ENCODE data around the gene CAP2.
A peak's percentile ranks its signal among the peaks of the same experiment; 100 is the strongest.

The CAP2 gene

DNA sequence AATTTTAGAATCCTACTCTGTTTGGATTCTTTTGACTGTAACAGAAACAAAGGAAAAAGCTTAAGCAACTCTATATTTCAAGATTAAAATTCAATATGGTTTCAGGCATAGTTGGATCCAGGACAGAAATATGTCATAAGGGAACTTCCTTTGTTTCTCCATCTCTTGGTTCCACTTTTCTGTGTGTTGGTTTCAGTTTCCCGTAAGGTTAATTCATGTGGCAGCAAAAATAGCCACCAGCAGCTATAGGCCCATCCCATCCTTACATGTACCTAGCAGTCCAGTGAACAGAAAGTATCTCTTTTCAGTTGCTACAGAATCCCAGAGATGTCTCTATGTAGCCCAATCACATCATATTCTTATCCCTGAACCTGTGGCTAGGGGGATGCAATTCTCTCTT, 197.9 kb downstream of the CAP2 start:
- no peak overlapping the region for H4K91ac ChIP-seq (ENCODE audit: low read depth, low read length, poor library complexity)
- H3K9me3 ChIP-seq (replicated peaks in 1 of 2; ENCODE audit: control insufficient read depth in 2 of 2, insufficient read depth in 1 of 2, low read depth in 1 of 2, low read length in 2 of 2): no peaks in the 10 kb centered on the region
- H2BK15ac ChIP-seq (ENCODE audit: low read length): no peak overlapping the region
- no peaks in the 10 kb centered on the region for H3K36me3 ChIP-seq (replicated peaks in 1 of 2; ENCODE audit: control insufficient read depth in 2 of 2, insufficient read depth in 2 of 2, low read length in 2 of 2)
- H2AK5ac ChIP-seq (ENCODE audit: low read depth, low read length): no peak overlapping the region
- no peak overlapping the region for H2BK5ac ChIP-seq (ENCODE audit: low read length)
- no peak overlapping the region for H3K4me3 ChIP-seq (ENCODE audit: low read length in 2 of 2)
- H3K4me2 ChIP-seq (ENCODE audit: insufficient read depth, low read length, poor library complexity, severe bottlenecking): no peak overlapping the region
- no peak overlapping the region for H3K14ac ChIP-seq (ENCODE audit: low read length)
- H3K27ac ChIP-seq (replicated peaks; ENCODE audit: low read length): no peak overlapping the region
- no peak overlapping the region for H3K4ac ChIP-seq (ENCODE audit: low read length)
- no peak overlapping the region for H2BK120ac ChIP-seq (ENCODE audit: low read depth, low read length)
- H3K27me3 ChIP-seq (ENCODE audit: control insufficient read depth in 3 of 3, insufficient read depth in 3 of 3, low read depth in 1 of 3, low read length in 3 of 3): no peaks in the 10 kb centered on the region
- WGBS, 2 donors (ENCODE audit: extremely low coverage in 2 of 2, insufficient read length in 2 of 2, insufficient replicate concordance in 1 of 2): no CpG with 5 or more reads among the region's 1 CpG
- H3K9ac ChIP-seq (ENCODE audit: low read depth, low read length, poor library complexity): no peak overlapping the region
- no peak overlapping the region for H4K8ac ChIP-seq (ENCODE audit: low read depth, low read length)
- no peak overlapping the region for H3K18ac ChIP-seq (ENCODE audit: low read length)
- no peak for DNase-seq (ENCODE audit: low spot score)
- no peak overlapping the region for H3K23ac ChIP-seq (ENCODE audit: low read depth, low read length, poor library complexity)
- no peak overlapping the region for H2BK12ac ChIP-seq (ENCODE audit: low read length)
- H3K4me1 ChIP-seq (ENCODE audit: control insufficient read depth in 2 of 2, insufficient read depth in 1 of 2, low read depth in 1 of 2, low read length in 2 of 2): peaks cover 0 to 1% of the 10 kb centered on the region in 2 donors
- H3K79me1 ChIP-seq (ENCODE audit: low read depth, low read length): no peaks in the 10 kb centered on the region
- no peak overlapping the region for H2AFZ ChIP-seq (ENCODE audit: low read length)

DNA sequence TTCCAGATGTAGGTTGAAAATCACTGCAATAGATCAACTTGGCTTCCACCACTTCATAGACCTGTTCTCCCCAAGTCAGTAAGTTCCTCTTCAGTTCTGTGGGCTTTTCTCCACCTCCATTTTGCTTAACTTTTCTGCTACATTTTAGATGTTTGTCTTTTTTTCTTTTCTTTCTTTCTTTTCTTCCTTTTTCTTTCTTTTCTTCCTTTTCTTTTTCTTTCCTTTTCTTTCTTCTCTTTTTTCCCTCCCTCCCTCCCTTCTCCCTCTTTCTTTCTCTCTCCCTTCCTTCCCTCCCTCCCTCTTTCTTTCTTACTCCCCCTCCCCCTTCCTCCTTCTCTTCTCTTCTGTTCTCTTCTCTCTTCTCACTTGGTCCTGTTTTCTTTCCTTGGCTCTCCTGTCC, 199.9 kb downstream of the CAP2 start:
- Histone ChIP-seq H4K8ac (ENCODE audit: low read depth, low read length) (no peak overlapping the region), H3K79me1 (ENCODE audit: low read depth, low read length) (no peaks in the 10 kb centered on the region), H4K91ac (ENCODE audit: low read depth, low read length, poor library complexity) (no peak overlapping the region), H2BK5ac (ENCODE audit: low read length) (no peak overlapping the region), H3K9me3 (replicated peaks in 1 of 2; ENCODE audit: control insufficient read depth in 2 of 2, insufficient read depth in 1 of 2, low read depth in 1 of 2, low read length in 2 of 2) (no peaks in the 10 kb centered on the region), H3K14ac (ENCODE audit: low read length) (no peak overlapping the region), H3K4me1 (ENCODE audit: control insufficient read depth in 2 of 2, insufficient read depth in 1 of 2, low read depth in 1 of 2, low read length in 2 of 2) (peaks cover 0 to 1% of the 10 kb centered on the region in 2 donors), H3K27me3 (ENCODE audit: control insufficient read depth in 3 of 3, insufficient read depth in 3 of 3, low read depth in 1 of 3, low read length in 3 of 3) (no peaks in the 10 kb centered on the region), H3K18ac (ENCODE audit: low read length) (no peak overlapping the region), H3K4ac (ENCODE audit: low read length) (no peak overlapping the region), H2BK120ac (ENCODE audit: low read depth, low read length) (no peak overlapping the region), H2BK12ac (ENCODE audit: low read length) (no peak overlapping the region), H3K36me3 (replicated peaks in 1 of 2; ENCODE audit: control insufficient read depth in 2 of 2, insufficient read depth in 2 of 2, low read length in 2 of 2) (no peaks in the 10 kb centered on the region), H3K4me2 (ENCODE audit: insufficient read depth, low read length, poor library complexity, severe bottlenecking) (no peak overlapping the region), H2AFZ (ENCODE audit: low read length) (no peak overlapping the region), H3K4me3 (ENCODE audit: low read length in 2 of 2) (no peak overlapping the region), H3K23ac (ENCODE audit: low read depth, low read length, poor library complexity) (no peak overlapping the region), H2BK15ac (ENCODE audit: low read length) (no peak overlapping the region), H3K9ac (ENCODE audit: low read depth, low read length, poor library complexity) (no peak overlapping the region), H2AK5ac (ENCODE audit: low read depth, low read length) (no peak overlapping the region), H3K27ac (replicated peaks; ENCODE audit: low read length) (no peak overlapping the region)
- no peak for DNase-seq (ENCODE audit: low spot score)

DNA sequence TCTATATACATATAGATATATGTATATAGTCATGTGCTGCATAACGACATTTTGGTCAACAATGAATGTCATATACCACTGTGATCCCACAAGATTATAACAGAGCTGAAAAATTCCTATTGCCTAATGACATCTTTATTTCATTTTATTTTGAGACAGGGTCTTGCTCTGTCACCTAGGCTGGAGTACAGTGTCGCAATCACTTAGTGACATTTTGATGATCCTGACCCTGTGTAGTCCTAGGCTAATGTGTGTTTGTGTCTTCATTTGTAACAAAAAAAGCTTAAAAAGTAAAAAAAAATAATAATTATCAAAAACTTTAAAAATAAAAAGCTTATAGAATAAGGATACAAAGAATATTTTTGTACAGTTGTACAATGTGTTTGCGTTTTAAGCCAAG, 202.7 kb downstream of the CAP2 start:
- Histone ChIP-seq H2AFZ (ENCODE audit: low read length) (no peak overlapping the region), H2AK5ac (ENCODE audit: low read depth, low read length) (no peak overlapping the region), H3K4me3 (ENCODE audit: low read length in 2 of 2) (no peak overlapping the region), H3K14ac (ENCODE audit: low read length) (no peak overlapping the region), H3K23ac (ENCODE audit: low read depth, low read length, poor library complexity) (no peak overlapping the region), H3K79me1 (ENCODE audit: low read depth, low read length) (no peaks in the 10 kb centered on the region), H2BK5ac (ENCODE audit: low read length) (no peak overlapping the region), H3K27me3 (ENCODE audit: control insufficient read depth in 3 of 3, insufficient read depth in 3 of 3, low read depth in 1 of 3, low read length in 3 of 3) (no peaks in the 10 kb centered on the region), H2BK120ac (ENCODE audit: low read depth, low read length) (no peak overlapping the region), H3K4me2 (ENCODE audit: insufficient read depth, low read length, poor library complexity, severe bottlenecking) (no peak overlapping the region), H3K27ac (replicated peaks; ENCODE audit: low read length) (no peak overlapping the region), H3K4ac (ENCODE audit: low read length) (no peak overlapping the region), H2BK15ac (ENCODE audit: low read length) (no peak overlapping the region), H4K91ac (ENCODE audit: low read depth, low read length, poor library complexity) (no peak overlapping the region), H4K8ac (ENCODE audit: low read depth, low read length) (no peak overlapping the region), H2BK12ac (ENCODE audit: low read length) (no peak overlapping the region), H3K36me3 (replicated peaks in 1 of 2; ENCODE audit: control insufficient read depth in 2 of 2, insufficient read depth in 2 of 2, low read length in 2 of 2) (no peaks in the 10 kb centered on the region), H3K4me1 (ENCODE audit: control insufficient read depth in 2 of 2, insufficient read depth in 1 of 2, low read depth in 1 of 2, low read length in 2 of 2) (peaks cover under 1 to 2% of the 10 kb centered on the region in 2 donors), H3K9me3 (replicated peaks in 1 of 2; ENCODE audit: control insufficient read depth in 2 of 2, insufficient read depth in 1 of 2, low read depth in 1 of 2, low read length in 2 of 2) (no peaks in the 10 kb centered on the region), H3K18ac (ENCODE audit: low read length) (no peak overlapping the region), H3K9ac (ENCODE audit: low read depth, low read length, poor library complexity) (no peak overlapping the region)
- no CpG with 5 or more reads among the region's 3 CpGs for WGBS, 2 donors (ENCODE audit: extremely low coverage in 2 of 2, insufficient read length in 2 of 2, insufficient replicate concordance in 1 of 2)
- DNase-seq (ENCODE audit: low spot score): no peak

DNA sequence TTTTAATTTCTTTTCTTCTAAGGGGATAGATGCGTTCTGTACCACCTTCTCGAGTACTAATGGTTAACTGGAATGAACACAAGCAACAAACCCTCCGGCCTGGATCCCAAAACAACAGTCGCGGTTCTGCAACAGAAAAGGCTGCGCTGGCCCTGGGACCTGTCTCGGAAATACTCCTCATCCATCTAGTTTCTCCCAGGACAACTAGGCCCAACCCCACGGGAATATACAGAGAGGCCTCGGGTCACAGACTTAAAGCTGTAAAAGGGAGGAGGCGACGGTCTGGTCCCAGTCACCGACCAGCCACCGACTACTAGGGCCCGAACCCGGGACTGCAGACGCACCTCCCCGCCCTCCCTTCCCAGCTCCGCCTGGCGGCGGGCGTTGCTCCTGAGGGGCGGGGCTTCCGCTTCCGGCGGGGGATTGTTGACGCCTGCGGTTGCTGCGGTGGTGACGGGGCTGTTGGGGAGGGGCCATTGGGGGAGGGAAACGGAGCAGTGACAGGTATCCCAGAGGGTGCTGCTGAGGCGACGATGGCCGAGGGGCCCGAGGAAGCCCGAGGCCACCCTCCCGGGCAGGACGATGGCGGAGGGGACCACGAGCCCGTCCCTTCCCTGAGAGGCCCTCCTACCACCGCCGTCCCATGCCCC, 206.6 kb downstream of the CAP2 start, which contains the start of gene FAM8A1:
Gene FAM8A1, plus strand, starts transcription at position 426 of the 650 bp plus-strand sequence. Its CDS starts 108 bp downstream, at position 534.
- WGBS, 2 donors (ENCODE audit: extremely low coverage in 2 of 2, insufficient read length in 2 of 2, insufficient replicate concordance in 1 of 2): no CpG with 5 or more reads among the region's 42 CpGs
- H3K4me1 ChIP-seq (ENCODE audit: control insufficient read depth in 2 of 2, insufficient read depth in 1 of 2, low read depth in 1 of 2, low read length in 2 of 2): peaks cover 3 to 4% of the 10 kb centered on the region in 2 donors
- no peaks in the 10 kb centered on the region for H3K79me1 ChIP-seq (ENCODE audit: low read depth, low read length)
- peak within 1 kb of the TSS; percentile 81 for H2BK15ac ChIP-seq (ENCODE audit: low read length)
- H2BK12ac ChIP-seq (ENCODE audit: low read length): no peak within 1 kb of the TSS
- no peak within 1 kb of the TSS for H3K4ac ChIP-seq (ENCODE audit: low read length)
- H3K9ac ChIP-seq (ENCODE audit: low read depth, low read length, poor library complexity): peak within 1 kb of the TSS; percentile 90
- no peak within 1 kb of the TSS for H4K8ac ChIP-seq (ENCODE audit: low read depth, low read length)
- H3K9me3 ChIP-seq (replicated peaks in 1 of 2; ENCODE audit: control insufficient read depth in 2 of 2, insufficient read depth in 1 of 2, low read depth in 1 of 2, low read length in 2 of 2): no peaks in the 10 kb centered on the region
- peak within 1 kb of the TSS; percentile 64 to 99 for H3K4me3 ChIP-seq (ENCODE audit: low read length in 2 of 2)
- no peak within 1 kb of the TSS for H4K91ac ChIP-seq (ENCODE audit: low read depth, low read length, poor library complexity)
- H3K14ac ChIP-seq (ENCODE audit: low read length): peak within 1 kb of the TSS; percentile 47
- peaks cover 0 to 18% of the 10 kb centered on the region in 2 donors for H3K36me3 ChIP-seq (replicated peaks in 1 of 2; ENCODE audit: control insufficient read depth in 2 of 2, insufficient read depth in 2 of 2, low read length in 2 of 2)
- peak within 1 kb of the TSS; percentile 91 for H2AFZ ChIP-seq (ENCODE audit: low read length)
- H3K4me2 ChIP-seq (ENCODE audit: insufficient read depth, low read length, poor library complexity, severe bottlenecking): peak within 1 kb of the TSS; percentile 93
- peak within 1 kb of the TSS; percentile 94 for H3K23ac ChIP-seq (ENCODE audit: low read depth, low read length, poor library complexity)
- peak; percentile 88 for DNase-seq (ENCODE audit: low spot score)
- H3K27ac ChIP-seq (replicated peaks; ENCODE audit: low read length): peak within 1 kb of the TSS; percentile 57
- H2BK5ac ChIP-seq (ENCODE audit: low read length): peak within 1 kb of the TSS; percentile 71
- H3K27me3 ChIP-seq (ENCODE audit: control insufficient read depth in 3 of 3, insufficient read depth in 3 of 3, low read depth in 1 of 3, low read length in 3 of 3): no peaks in the 10 kb centered on the region
- H3K18ac ChIP-seq (ENCODE audit: low read length): peak within 1 kb of the TSS; percentile 93
- H2AK5ac ChIP-seq (ENCODE audit: low read depth, low read length): peak within 1 kb of the TSS; percentile 52
- no peak within 1 kb of the TSS for H2BK120ac ChIP-seq (ENCODE audit: low read depth, low read length)
